Naive thymus-derived CD8-positive, alpha-beta T cell (primary cell): ENCODE measurements around the gene ART4. TPM values are rescaled to one million over a fixed set of nuclear protein-coding genes. Genes with fewer than 3 reads are reported as not detected.

Source experiments
- ATAC-seq, 2 donors: fragments of 150-1000 bp; cut with Tn5 transposase in 1 of 2; sonication (Bioruptor Pico), chemical (Tn5 transposase) in 1 of 2; 1 replicate in 1 of 2; 2 replicates in 1 of 2; pipeline ENCODE4 v1.10.0; 2021; ENCODE audit warnings: mild to moderate bottlenecking in 2 of 2, moderate library complexity in 2 of 2
- POLR2A ChIA-PET: fragments of 350-600 bp; sonication (Branson Sonifier 250); formaldehyde crosslinking; loops from one replicate; lab custom pipeline; 2021; ENCODE audit warnings: antibody characterized with exemption; lab: Charles Lee
- DNase-seq, 10 donors: peaks; one replicate each; pipeline versions ENCODE4 v3.0.0 to v3.0.0-alpha.2; 2020 to 2022
- H3K27ac Mint-ChIP-seq, 10 donors: one replicate each; pipeline ENCODE4 v1.8.0; 2020 to 2022; ENCODE audit warnings: mild to moderate bottlenecking in 10 of 10, mixed read lengths in 10 of 10, moderate library complexity in 4 of 10, inconsistent platforms in 1 of 10
- H3K27me3 Mint-ChIP-seq, 5 donors: one replicate each; pipeline ENCODE4 v1.8.0; 2021 to 2022; ENCODE audit warnings: mixed read lengths in 5 of 5
- H3K36me3 Mint-ChIP-seq, 3 donors: one replicate each; pipeline ENCODE4 v1.8.0; 2020 to 2022; ENCODE audit warnings: mixed read lengths in 3 of 3, mild to moderate bottlenecking in 2 of 3, inconsistent platforms in 1 of 3
- H3K4me1 Mint-ChIP-seq, 4 donors: one replicate each; pipeline ENCODE4 v1.8.0; 2021 to 2022; ENCODE audit warnings: mixed read lengths in 4 of 4
- H3K4me3 Mint-ChIP-seq, 10 donors: one replicate each; pipeline ENCODE4 v1.8.0; 2020 to 2022; ENCODE audit warnings: mild to moderate bottlenecking in 10 of 10, mixed read lengths in 10 of 10, moderate library complexity in 6 of 10, inconsistent platforms in 1 of 10
- H3K9me3 Mint-ChIP-seq, 9 donors: one replicate each; pipeline ENCODE4 v1.8.0; 2020 to 2022; ENCODE audit warnings: mixed read lengths in 9 of 9, mild to moderate bottlenecking in 3 of 9, inconsistent platforms in 1 of 9, moderate library complexity in 1 of 9
- polyA plus RNA-seq, 3 donors: library from polyadenylated mRNA; unstranded; fragments of 300-500 nt; fragmentation: Illumina TruSeq; gene quantifications; one replicate each; pipeline ENCODE4 v1.2.3, GENCODE V29; 2021
- total RNA-seq, 8 experiments: library from RNA in 2 of 8; stranded (reverse) in 2 of 8; gene quantifications; one replicate each; pipeline ENCODE4 v1.2.3 and lab custom pipeline; 2021 to 2026

ART4 gene
- total and polyA plus RNA-seq, 5 experiments from 2014 or later = not detected

DNA sequence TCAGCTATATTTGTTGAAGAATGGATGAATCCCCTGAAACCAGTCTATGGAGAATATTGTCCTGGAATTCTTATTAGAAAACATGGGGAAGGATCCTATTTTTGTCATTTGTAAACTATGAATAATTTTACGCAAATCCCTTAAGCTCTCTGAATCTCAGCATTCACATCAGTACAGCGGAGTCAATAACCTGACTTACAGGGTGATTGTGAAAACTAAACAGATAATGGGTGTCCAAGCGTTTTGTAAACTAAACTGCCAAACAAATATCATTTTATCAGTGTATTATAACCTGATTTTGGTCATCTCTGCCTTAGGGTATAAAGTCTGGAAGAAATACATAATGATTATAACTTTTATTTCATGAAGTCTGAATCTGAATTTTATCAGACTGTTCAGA lies 10.0 kb downstream of the ART4 start:
- Mint-ChIP-seq H3K27ac (no peak overlapping the region), H3K9me3 (no peaks in the 10 kb centered on the region), H3K4me3 (no peak overlapping the region), H3K27me3 (peaks cover 4 to 31% (median 18%) of the 10 kb centered on the region in 5 donors), H3K36me3 (peaks cover 0 to 5% (median 0%) of the 10 kb centered on the region in 3 donors), H3K4me1 (no peaks in the 10 kb centered on the region)
- POLR2A ChIA-PET = no interaction called here
- ATAC-seq = no peak
- DNase-seq = no peak

DNA sequence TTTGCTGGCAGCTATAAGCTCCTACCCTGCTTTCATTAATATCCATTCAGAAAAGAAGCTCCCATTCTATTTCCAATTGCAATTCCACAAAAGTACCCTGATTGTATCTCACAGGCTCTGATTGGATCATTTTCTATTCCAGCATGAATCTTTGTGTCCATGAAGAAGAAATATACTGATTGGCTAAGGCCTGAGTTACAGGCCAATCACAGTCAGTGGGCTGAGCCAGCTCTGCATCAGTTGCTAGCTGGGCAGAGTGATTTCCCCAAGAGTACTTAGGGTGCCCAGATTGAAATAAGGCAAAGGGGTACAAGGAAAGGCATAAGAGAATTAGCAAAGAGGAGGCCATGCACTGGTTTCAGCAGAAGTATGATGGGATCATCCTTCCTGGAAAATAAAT lies 14.4 kb downstream of the ART4 start:
- H3K9me3 Mint-ChIP-seq = no peaks in the 10 kb centered on the region
- H3K4me1 Mint-ChIP-seq = no peaks in the 10 kb centered on the region
- H3K27ac Mint-ChIP-seq = no peak overlapping the region
- DNase-seq (no peak), ATAC-seq (peak in 1 of 2 donors; percentile 64)
- peaks cover 0 to 5% (median 0%) of the 10 kb centered on the region in 3 donors for H3K36me3 Mint-ChIP-seq
- H3K4me3 Mint-ChIP-seq = no peak overlapping the region
- H3K27me3 Mint-ChIP-seq = peaks cover 2 to 10% (median 6%) of the 10 kb centered on the region in 5 donors
- POLR2A ChIA-PET = no interaction called here

DNA sequence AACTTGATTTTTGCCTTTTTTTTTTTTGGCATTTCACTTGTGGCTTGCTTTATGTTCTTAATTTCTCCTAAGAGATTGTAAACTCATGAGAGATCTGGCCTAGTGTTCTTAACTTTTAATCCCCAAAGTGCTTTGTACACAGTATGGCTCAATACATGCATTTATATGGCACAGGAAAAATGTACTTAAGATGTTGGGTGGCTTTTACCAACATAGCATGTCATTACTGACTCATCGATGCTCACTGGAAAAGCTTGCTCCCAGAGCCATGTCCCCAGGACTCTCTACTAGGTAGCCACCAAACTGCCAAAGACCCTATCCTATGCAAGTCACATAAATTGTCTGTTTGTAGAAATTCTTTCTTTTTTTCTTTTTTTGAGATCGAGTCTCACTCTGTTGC lies 16.3 kb downstream of the ART4 start:
- DNase-seq (no peak), ATAC-seq (no peak)
- POLR2A ChIA-PET = no interaction called here
- no peak overlapping the region for H3K27ac Mint-ChIP-seq
- no peaks in the 10 kb centered on the region for H3K9me3 Mint-ChIP-seq
- peaks cover 0 to 11% (median 5%) of the 10 kb centered on the region in 3 donors for H3K36me3 Mint-ChIP-seq
- no peak overlapping the region for H3K4me3 Mint-ChIP-seq
- H3K27me3 Mint-ChIP-seq = peaks cover 0 to 6% (median 0%) of the 10 kb centered on the region in 5 donors
- no peaks in the 10 kb centered on the region for H3K4me1 Mint-ChIP-seq

DNA sequence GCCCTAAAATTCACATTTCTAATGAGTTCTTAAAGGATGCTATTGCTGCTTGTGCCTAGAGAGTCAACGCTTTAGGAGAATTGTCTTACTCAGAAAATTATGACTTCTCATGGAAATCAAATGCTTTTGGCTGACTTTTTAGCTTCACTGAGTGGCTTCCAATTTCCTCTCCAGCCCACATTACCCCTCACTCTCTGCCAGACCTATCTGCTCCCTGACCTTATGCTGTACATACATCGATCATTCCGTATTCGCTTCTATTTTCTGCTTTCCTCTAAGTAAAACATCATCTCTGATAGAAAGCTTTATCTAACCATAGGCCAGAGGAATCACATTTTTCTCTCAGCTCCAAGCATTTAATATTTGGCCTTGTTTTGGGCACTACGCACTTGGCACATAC lies 16.8 kb downstream of the ART4 start:
- peaks cover 0 to 11% (median 5%) of the 10 kb centered on the region in 3 donors for H3K36me3 Mint-ChIP-seq
- H3K27me3 Mint-ChIP-seq = peaks cover 0 to 5% (median 0%) of the 10 kb centered on the region in 5 donors
- no peaks in the 10 kb centered on the region for H3K4me1 Mint-ChIP-seq
- ATAC-seq (no peak), DNase-seq (no peak)
- POLR2A ChIA-PET = no interaction called here
- no peak overlapping the region for H3K27ac Mint-ChIP-seq
- H3K9me3 Mint-ChIP-seq = no peaks in the 10 kb centered on the region
- no peak overlapping the region for H3K4me3 Mint-ChIP-seq

DNA sequence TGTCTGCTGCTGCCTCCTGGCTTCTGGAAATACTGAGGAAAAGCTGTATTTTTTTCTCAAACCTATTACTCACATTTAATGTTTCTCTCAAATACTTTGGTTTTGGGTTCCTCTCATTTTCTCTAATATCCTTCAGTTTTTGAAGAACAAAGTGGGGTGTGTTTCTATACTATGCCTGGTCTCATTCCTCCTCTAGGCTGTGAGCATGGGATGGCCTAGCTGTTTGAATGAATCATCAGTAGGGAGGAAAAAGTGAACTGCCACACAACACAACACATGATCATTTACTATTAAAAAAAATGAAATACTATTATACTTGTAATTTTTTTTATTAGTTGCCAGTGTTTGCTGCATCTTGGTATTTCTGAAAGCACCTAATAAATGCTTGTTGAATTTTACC lies 18.1 kb downstream of the ART4 start:
- ATAC-seq (no peak), DNase-seq (no peak)
- POLR2A ChIA-PET = no interaction called here
- Mint-ChIP-seq H3K36me3 (peaks cover 0 to 9% (median 5%) of the 10 kb centered on the region in 3 donors), H3K9me3 (no peaks in the 10 kb centered on the region), H3K4me3 (no peak overlapping the region), H3K4me1 (no peaks in the 10 kb centered on the region), H3K27ac (no peak overlapping the region), H3K27me3 (peaks cover 0 to 3% (median 0%) of the 10 kb centered on the region in 5 donors)

DNA sequence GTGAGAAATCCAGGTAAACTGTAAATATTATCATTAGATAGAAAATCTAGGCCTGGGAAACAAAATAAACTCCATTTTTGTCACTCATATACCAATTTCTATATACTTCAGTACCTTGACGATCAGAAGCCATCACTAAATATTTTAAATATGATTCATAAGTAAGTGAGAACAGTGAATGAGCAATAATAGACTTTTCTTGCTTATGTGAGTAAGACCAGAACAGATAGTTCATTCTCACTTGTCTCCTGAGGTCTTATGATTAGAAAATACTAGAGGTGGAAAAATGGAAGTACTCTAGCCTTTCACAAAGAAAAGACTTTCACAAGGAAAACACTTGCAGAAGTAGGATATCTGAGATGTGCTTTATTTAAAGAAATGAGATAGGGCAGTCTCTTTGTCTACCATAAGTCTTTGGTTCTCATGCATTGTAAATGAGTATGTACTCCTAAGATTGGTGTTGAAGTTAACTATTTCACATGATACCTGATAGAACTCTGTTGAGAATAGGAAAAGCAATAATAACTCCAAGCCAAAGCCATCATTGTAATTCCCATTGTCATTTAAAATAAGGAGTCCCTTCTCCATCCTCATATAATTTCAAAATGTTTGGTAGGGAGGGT lies 19.2 kb downstream of the ART4 start:
- no peak overlapping the region for H3K4me3 Mint-ChIP-seq
- H3K4me1 Mint-ChIP-seq = no peaks in the 10 kb centered on the region
- POLR2A ChIA-PET = interaction anchor here (0.6 kb wide), 1 partner anchor 11 kb away, joined by 3 read pairs; no protein-coding TSS in a partner anchor
- DNase-seq (no peak), ATAC-seq (no peak)
- H3K27me3 Mint-ChIP-seq = peaks cover 0 to 6% (median 0%) of the 10 kb centered on the region in 5 donors
- H3K9me3 Mint-ChIP-seq = no peaks in the 10 kb centered on the region
- H3K36me3 Mint-ChIP-seq = peaks cover 0 to 9% (median 5%) of the 10 kb centered on the region in 3 donors
- no peak overlapping the region for H3K27ac Mint-ChIP-seq

DNA sequence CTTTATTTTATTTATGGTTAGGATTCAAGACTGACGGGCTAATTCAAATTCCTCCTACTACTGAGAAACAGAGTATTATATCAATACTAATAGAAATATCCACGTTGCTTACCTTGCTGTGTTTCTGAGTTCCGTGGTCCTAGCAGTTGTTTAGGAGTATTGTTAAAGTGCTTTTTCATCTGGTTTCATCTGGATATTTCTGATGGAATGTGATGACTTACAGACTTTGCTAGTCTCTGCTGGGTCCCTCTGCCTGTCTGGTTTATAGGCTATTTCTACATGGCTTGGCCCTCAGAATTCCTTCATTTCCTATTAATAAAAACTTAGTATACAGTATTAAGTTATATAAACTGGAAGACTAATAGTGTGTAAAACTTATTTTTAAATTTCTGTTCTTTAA lies 29.3 kb downstream of the ART4 start, which contains the start of gene SMCO3:
SMCO3 (minus strand) TSS at position 169 of the 400 bp plus-strand sequence. CDS start 7,502 bp downstream, outside the sequence.
- ATAC-seq = no peak
- Mint-ChIP-seq H3K27me3 (peaks cover 0 to 6% (median 2%) of the 10 kb centered on the region in 5 donors), H3K27ac (no peak within 1 kb of the TSS), H3K36me3 (peaks cover 0 to 6% (median 0%) of the 10 kb centered on the region in 3 donors), H3K4me3 (no peak within 1 kb of the TSS), H3K9me3 (peaks cover 0 to 7% (median 0%) of the 10 kb centered on the region in 9 donors), H3K4me1 (peaks cover 11 to 22% (median 15%) of the 10 kb centered on the region in 4 donors)
- DNase-seq = no peak
- POLR2A ChIA-PET = no interaction called here

DNA sequence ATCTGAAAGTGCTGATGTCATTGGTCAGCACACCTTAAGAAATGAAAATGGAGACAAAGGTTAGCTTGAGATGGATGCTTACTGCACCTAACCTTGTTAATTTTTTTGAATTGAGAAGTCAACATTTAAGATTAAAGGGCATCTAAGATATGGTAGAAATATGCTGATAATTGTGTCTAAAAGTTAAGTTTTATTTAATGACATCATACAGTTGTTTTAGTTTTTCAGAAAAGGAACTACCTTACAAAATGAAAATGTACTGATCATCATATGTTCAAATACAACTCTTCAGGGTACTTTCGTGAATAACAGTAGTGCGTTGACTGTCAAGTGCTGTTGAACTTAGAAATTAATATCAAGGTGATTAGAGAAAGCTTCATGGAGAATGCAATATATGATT lies 31.8 kb downstream of the ART4 start:
- POLR2A ChIA-PET = interaction anchor here (1.2 to 3.2 kb wide), 3 partner anchors 9 to 41 kb away, joined by 4 to 17 read pairs (median 5); partner anchors contain the start of genes C12orf60 and WBP11
- Mint-ChIP-seq H3K4me1 (peaks cover 10 to 16% (median 14%) of the 10 kb centered on the region in 4 donors), H3K36me3 (no peaks in the 10 kb centered on the region), H3K9me3 (no peaks in the 10 kb centered on the region), H3K27ac (peak overlapping the region in 1 of 10 donors; percentile 51), H3K4me3 (peak overlapping the region in 1 of 10 donors; percentile 49), H3K27me3 (no peaks in the 10 kb centered on the region)
- no peak for ATAC-seq
- no peak for DNase-seq

DNA sequence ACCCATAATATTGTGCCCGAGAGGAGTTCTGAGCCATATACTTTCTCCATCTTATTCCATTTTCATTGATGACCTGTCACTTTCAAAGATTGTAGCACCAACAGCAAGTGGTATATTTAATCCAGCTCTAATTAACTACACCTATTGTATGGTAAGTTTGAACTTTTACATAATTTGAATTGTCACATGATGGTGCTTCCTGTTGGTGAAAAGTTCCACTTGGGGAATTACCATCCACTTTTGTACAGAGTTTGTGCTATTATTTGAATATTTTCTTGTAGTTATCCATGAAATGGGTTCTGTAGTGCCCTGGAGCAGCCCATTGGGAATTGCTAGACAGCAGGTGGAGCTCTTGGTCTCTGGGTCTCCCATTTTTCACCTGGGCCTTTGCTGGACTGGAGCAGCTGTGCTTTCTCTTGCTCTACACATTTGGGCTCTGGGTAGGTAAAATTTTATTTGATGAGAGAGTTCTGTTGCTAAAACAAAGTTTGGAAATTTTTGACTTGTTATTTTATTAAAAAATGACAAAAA lies 32.3 kb downstream of the ART4 start:
- Mint-ChIP-seq H3K9me3 (no peaks in the 10 kb centered on the region), H3K27ac (peak overlapping the region in 4 of 10 donors; percentile 6 to 54 (median 39)), H3K4me1 (peaks cover 10 to 16% (median 14%) of the 10 kb centered on the region in 4 donors), H3K27me3 (no peaks in the 10 kb centered on the region), H3K4me3 (peak overlapping the region in 3 of 10 donors; percentile 4 to 49 (median 46)), H3K36me3 (no peaks in the 10 kb centered on the region)
- POLR2A ChIA-PET = interaction anchor here (1.2 to 3.2 kb wide), 3 partner anchors 8 to 41 kb away, joined by 4 to 17 read pairs (median 5); partner anchors contain the start of genes C12orf60 and WBP11
- DNase-seq = no peak
- peak; percentile 42 to 50 for ATAC-seq

DNA sequence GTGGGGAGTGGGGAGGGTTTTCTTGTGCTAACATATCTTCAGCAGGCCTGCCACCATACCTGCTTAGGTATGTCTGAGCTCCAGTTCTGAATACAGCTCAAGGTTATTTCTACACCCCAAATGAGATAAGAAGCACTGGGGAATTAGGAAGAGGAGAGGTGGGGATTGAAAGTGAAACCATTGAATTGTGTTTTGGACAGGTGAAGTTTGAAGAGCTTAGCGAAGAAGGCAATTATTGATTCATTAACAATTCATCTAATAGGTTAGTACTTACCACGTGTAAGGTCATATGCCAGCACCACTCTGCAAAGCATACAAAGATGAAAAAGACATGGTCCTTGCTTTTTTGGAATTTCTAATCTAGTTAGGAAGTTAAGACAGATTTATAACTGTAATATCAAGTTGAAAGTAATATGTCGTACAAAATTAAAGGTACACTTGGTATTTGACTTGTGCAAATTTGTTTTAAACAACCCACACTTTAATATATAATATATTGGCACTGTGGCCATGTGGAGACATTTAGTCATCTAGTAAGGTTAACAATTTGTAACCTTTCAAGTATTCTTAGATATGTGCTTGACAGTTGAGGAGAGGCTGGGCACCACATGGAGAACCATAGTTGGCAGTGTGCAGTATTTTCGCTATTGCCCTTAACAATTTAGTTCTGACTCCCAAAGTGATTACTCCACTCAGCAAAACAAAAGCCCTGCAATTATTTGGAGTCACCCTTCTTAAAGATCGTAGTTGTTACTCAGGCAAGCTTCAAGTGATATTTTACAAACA lies 33.0 kb downstream of the ART4 start:
- ATAC-seq (no peak), DNase-seq (no peak)
- Mint-ChIP-seq H3K4me1 (peaks cover 10 to 22% (median 19%) of the 10 kb centered on the region in 4 donors), H3K27ac (peak overlapping the region in 4 of 10 donors; percentile 6 to 54 (median 39)), H3K9me3 (no peaks in the 10 kb centered on the region), H3K36me3 (no peaks in the 10 kb centered on the region), H3K4me3 (peak overlapping the region in 3 of 10 donors; percentile 18 to 46 (median 22)), H3K27me3 (no peaks in the 10 kb centered on the region)
- POLR2A ChIA-PET = interaction anchor here (0.6 to 3.2 kb wide), 4 partner anchors 8 to 60 kb away, joined by 4 to 17 read pairs (median 4); partner anchors contain the start of genes C12orf60 and WBP11

DNA sequence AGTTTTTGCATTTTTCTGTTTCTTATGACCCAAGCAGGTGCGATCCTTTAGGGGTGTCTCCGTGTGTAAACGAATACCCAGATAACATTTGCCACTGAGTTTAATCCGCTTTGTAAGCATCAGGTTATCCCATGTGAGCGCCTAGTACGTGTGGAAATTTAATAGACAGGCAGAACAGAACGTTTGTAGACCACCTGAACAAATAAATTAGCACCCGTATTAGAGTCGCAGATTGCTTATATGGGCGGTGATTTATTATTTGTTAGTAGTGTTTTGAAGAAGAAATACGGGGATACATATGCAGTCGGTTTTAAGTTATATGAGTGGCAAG lies 39.5 kb downstream of the ART4 start:
- no peaks in the 10 kb centered on the region for H3K9me3 Mint-ChIP-seq
- no peak for DNase-seq
- H3K27ac Mint-ChIP-seq = no peak overlapping the region
- H3K4me3 Mint-ChIP-seq = no peak overlapping the region
- POLR2A ChIA-PET = interaction anchor here (0.7 to 7.3 kb wide), 12 partner anchors 8 to 1802 kb away, joined by 3 to 223 read pairs (median 4); partner anchors contain the start of genes ARHGDIB and ATF7IP
- no peaks in the 10 kb centered on the region for H3K27me3 Mint-ChIP-seq
- peaks cover 0 to 21% (median 0%) of the 10 kb centered on the region in 3 donors for H3K36me3 Mint-ChIP-seq
- H3K4me1 Mint-ChIP-seq = peaks cover 10 to 24% (median 13%) of the 10 kb centered on the region in 4 donors
- peak; percentile 17 to 18 for ATAC-seq
